Measurements from ENCODE around the gene DDX5. TPM values are rescaled to one million over a fixed set of nuclear protein-coding genes. Genes with fewer than 3 reads are reported as not detected.

DDX5 gene
- total and polyA plus RNA-seq, 2 donors (not counting 1 experiment from before 2014, with no cell fraction given), result 439 to 598 TPM

GRCh38 chr17:64459284-64459747 lies 46.8 kb downstream of the DDX5 start:
- no peak overlapping the region for H3K9ac ChIP-seq (ENCODE audit: insufficient read depth, low read length)
- H4K20me1 ChIP-seq (ENCODE audit: control insufficient read depth, extremely low read depth, insufficient read depth, low read length), result no peaks in the 10 kb centered on the region
- H3K4me1 ChIP-seq (ENCODE audit: control insufficient read depth, extremely low read depth, insufficient read depth, low read length), result peaks cover 10% of the 10 kb centered on the region
- H3K27ac ChIP-seq (ENCODE audit: insufficient read depth, low read length), result peak overlapping the region; percentile 24
- H3K36me3 ChIP-seq (ENCODE audit: control insufficient read depth, insufficient read depth, low read length), result no peaks in the 10 kb centered on the region
- no peaks in the 10 kb centered on the region for H3K79me2 ChIP-seq (ENCODE audit: control insufficient read depth, insufficient read depth, low read length)
- TF ChIP-seq CTCF (conservative IDR thresholded peaks at IDR 0.05 in 1 of 2, IDR thresholded peaks at IDR 0.05 in 1 of 2; ENCODE audit: low read depth in 1 of 2, low read length in 2 of 2) (no peak), EZH2 (IDR thresholded peaks at IDR 0.05; ENCODE audit: low read length, missing control alignments) (no peak)
- no peaks in the 10 kb centered on the region for H3K9me3 ChIP-seq (ENCODE audit: control insufficient read depth, insufficient read depth, low read depth, low read length)
- H3K4me3 ChIP-seq (replicated peaks in 1 of 4; ENCODE audit: control extremely low read depth in 1 of 4, insufficient read depth in 1 of 4, low read depth in 3 of 4, low read length in 4 of 4), result no peak overlapping the region
- H3K4me2 ChIP-seq (ENCODE audit: extremely low read depth, insufficient read depth, low read length), result no peak overlapping the region
- no peaks in the 10 kb centered on the region for H3K27me3 ChIP-seq (ENCODE audit: control insufficient read depth, insufficient read depth, low read length)
- DNase-seq (ENCODE audit: low read depth in 2 of 2), result peak; percentile 53 to 86
- no peak overlapping the region for H2AFZ ChIP-seq (ENCODE audit: low read length)

GRCh38 chr17:64458756-64459155 lies 47.3 kb downstream of the DDX5 start:
- Histone ChIP-seq H3K9me3 (ENCODE audit: control insufficient read depth, insufficient read depth, low read depth, low read length) (no peaks in the 10 kb centered on the region), H3K4me2 (ENCODE audit: extremely low read depth, insufficient read depth, low read length) (no peak overlapping the region), H3K4me3 (replicated peaks in 1 of 4; ENCODE audit: control extremely low read depth in 1 of 4, insufficient read depth in 1 of 4, low read depth in 3 of 4, low read length in 4 of 4) (no peak overlapping the region), H3K4me1 (ENCODE audit: control insufficient read depth, extremely low read depth, insufficient read depth, low read length) (peaks cover 10% of the 10 kb centered on the region), H2AFZ (ENCODE audit: low read length) (no peak overlapping the region), H4K20me1 (ENCODE audit: control insufficient read depth, extremely low read depth, insufficient read depth, low read length) (no peaks in the 10 kb centered on the region), H3K36me3 (ENCODE audit: control insufficient read depth, insufficient read depth, low read length) (no peaks in the 10 kb centered on the region), H3K9ac (ENCODE audit: insufficient read depth, low read length) (no peak overlapping the region), H3K27ac (ENCODE audit: insufficient read depth, low read length) (peak overlapping the region; percentile 25), H3K27me3 (ENCODE audit: control insufficient read depth, insufficient read depth, low read length) (no peaks in the 10 kb centered on the region), H3K79me2 (ENCODE audit: control insufficient read depth, insufficient read depth, low read length) (no peaks in the 10 kb centered on the region)
- TF ChIP-seq CTCF (conservative IDR thresholded peaks at IDR 0.05 in 1 of 2, IDR thresholded peaks at IDR 0.05 in 1 of 2; ENCODE audit: low read depth in 1 of 2, low read length in 2 of 2), result no peak
- TF ChIP-seq EZH2 (IDR thresholded peaks at IDR 0.05; ENCODE audit: low read length, missing control alignments), result no peak
- DNase-seq (ENCODE audit: low read depth in 2 of 2), result peak in 1 of 2 donors; percentile 5

GRCh38 chr17:64457156-64457555 lies 48.9 kb downstream of the DDX5 start:
- H3K27ac ChIP-seq (ENCODE audit: insufficient read depth, low read length), result peak overlapping the region; percentile 52
- no peaks in the 10 kb centered on the region for H3K9me3 ChIP-seq (ENCODE audit: control insufficient read depth, insufficient read depth, low read depth, low read length)
- H3K27me3 ChIP-seq (ENCODE audit: control insufficient read depth, insufficient read depth, low read length), result no peaks in the 10 kb centered on the region
- H3K4me2 ChIP-seq (ENCODE audit: extremely low read depth, insufficient read depth, low read length), result peak overlapping the region; percentile 68
- H3K36me3 ChIP-seq (ENCODE audit: control insufficient read depth, insufficient read depth, low read length), result no peaks in the 10 kb centered on the region
- no peak overlapping the region for H3K4me3 ChIP-seq (replicated peaks in 1 of 4; ENCODE audit: control extremely low read depth in 1 of 4, insufficient read depth in 1 of 4, low read depth in 3 of 4, low read length in 4 of 4)
- H3K79me2 ChIP-seq (ENCODE audit: control insufficient read depth, insufficient read depth, low read length), result no peaks in the 10 kb centered on the region
- no peak for TF ChIP-seq EZH2 (IDR thresholded peaks at IDR 0.05; ENCODE audit: low read length, missing control alignments)
- no peak for TF ChIP-seq CTCF (conservative IDR thresholded peaks at IDR 0.05 in 1 of 2, IDR thresholded peaks at IDR 0.05 in 1 of 2; ENCODE audit: low read depth in 1 of 2, low read length in 2 of 2)
- no peaks in the 10 kb centered on the region for H4K20me1 ChIP-seq (ENCODE audit: control insufficient read depth, extremely low read depth, insufficient read depth, low read length)
- H2AFZ ChIP-seq (ENCODE audit: low read length), result no peak overlapping the region
- peak; percentile 63 to 84 for DNase-seq (ENCODE audit: low read depth in 2 of 2)
- no peak overlapping the region for H3K9ac ChIP-seq (ENCODE audit: insufficient read depth, low read length)
- H3K4me1 ChIP-seq (ENCODE audit: control insufficient read depth, extremely low read depth, insufficient read depth, low read length), result peaks cover 10% of the 10 kb centered on the region
